ENCODE data around the gene PTCHD4.

DNA sequence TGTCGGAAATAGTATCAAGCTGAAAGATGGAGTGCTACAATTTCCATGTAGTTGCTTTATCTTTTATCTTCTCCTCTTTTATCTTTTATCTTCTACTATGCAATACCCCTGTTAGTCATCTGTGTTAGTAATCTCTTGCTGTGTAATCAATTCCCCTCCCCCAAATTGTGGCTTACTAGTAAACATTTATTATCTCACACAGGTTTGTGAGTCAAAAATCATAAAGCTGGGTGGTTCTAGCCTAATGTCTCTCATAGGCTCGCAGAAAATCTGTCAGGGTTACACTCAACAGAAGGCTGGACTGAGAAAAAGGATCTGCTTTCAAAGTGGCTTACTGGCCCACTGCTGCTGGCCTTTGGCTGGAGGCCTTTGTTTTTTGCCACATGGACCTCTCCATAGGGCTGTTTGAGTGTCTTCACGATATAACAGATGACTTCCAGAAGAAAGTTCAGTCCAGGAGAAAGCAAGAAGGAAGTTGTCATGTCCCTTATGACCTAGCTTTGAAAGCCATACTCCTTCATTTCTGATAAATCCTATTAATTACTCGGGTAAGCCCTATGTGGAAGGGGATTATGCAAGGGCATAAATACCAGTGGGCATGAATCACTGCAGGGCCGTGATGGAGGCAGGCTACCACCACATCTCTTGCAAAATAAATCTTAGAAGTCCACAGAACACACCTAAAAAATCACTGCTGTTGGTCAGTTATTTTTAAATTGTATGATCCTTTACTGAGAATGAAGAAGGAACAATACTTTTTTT is 24.5 kb upstream of the PTCHD4 start:
- TF ChIP-seq, protein P1, sequence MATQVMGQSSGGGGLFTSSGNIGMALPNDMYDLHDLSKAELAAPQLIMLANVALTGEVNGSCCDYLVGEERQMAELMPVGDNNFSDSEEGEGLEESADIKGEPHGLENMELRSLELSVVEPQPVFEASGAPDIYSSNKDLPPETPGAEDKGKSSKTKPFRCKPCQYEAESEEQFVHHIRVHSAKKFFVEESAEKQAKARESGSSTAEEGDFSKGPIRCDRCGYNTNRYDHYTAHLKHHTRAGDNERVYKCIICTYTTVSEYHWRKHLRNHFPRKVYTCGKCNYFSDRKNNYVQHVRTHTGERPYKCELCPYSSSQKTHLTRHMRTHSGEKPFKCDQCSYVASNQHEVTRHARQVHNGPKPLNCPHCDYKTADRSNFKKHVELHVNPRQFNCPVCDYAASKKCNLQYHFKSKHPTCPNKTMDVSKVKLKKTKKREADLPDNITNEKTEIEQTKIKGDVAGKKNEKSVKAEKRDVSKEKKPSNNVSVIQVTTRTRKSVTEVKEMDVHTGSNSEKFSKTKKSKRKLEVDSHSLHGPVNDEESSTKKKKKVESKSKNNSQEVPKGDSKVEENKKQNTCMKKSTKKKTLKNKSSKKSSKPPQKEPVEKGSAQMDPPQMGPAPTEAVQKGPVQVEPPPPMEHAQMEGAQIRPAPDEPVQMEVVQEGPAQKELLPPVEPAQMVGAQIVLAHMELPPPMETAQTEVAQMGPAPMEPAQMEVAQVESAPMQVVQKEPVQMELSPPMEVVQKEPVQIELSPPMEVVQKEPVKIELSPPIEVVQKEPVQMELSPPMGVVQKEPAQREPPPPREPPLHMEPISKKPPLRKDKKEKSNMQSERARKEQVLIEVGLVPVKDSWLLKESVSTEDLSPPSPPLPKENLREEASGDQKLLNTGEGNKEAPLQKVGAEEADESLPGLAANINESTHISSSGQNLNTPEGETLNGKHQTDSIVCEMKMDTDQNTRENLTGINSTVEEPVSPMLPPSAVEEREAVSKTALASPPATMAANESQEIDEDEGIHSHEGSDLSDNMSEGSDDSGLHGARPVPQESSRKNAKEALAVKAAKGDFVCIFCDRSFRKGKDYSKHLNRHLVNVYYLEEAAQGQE (IDR thresholded peaks at IDR 0.05; ENCODE audit: borderline replicate concordance): no peak
- TF ChIP-seq CTCF (IDR thresholded peaks at IDR 0.05; ENCODE audit: poor library complexity, severe bottlenecking) (no peak), RAD21 (conservative IDR thresholded peaks at IDR 0.05) (no peak), SMC3 (conservative IDR thresholded peaks at IDR 0.05; ENCODE audit: poor library complexity) (no peak), EZH2 (IDR thresholded peaks at IDR 0.05; ENCODE audit: borderline replicate concordance, insufficient read depth, low read length, poor library complexity, severe bottlenecking) (no peak), POLR2AphosphoS5 (IDR thresholded peaks at IDR 0.05) (no peak), EP300 (conservative IDR thresholded peaks at IDR 0.05; ENCODE audit: poor library complexity, severe bottlenecking) (no peak)
